Effector memory CD4-positive, alpha-beta T cell (primary cell): ENCODE measurements around the gene CSPG4.

ENCODE experiments used
- DNase-seq, 3 donors: peaks; one replicate each; pipeline ENCODE4 v3.0.0-alpha.2; 2020
- H3K27ac ChIP-seq: 2 replicates; pipeline ENCODE4 v1.7.0; 2013; ENCODE audit warnings: mild to moderate bottlenecking, low read length, moderate library complexity; ENCODE audit not compliant: insufficient read depth, poor library complexity, severe bottlenecking
- H3K27me3 ChIP-seq: replicated peaks from 2 replicates; pipeline ENCODE4 v1.7.0; 2013; ENCODE audit warnings: mild to moderate bottlenecking, low read length; ENCODE audit not compliant: insufficient read depth, control insufficient read depth, poor library complexity, severe bottlenecking
- H3K36me3 ChIP-seq: 2 replicates; pipeline ENCODE4 v1.7.0; 2013; ENCODE audit warnings: mild to moderate bottlenecking, low read length, moderate library complexity; ENCODE audit not compliant: control insufficient read depth, insufficient read depth
- H3K4me1 ChIP-seq: 2 replicates; pipeline ENCODE4 v1.7.0; 2013; ENCODE audit warnings: low read length, mild to moderate bottlenecking; ENCODE audit not compliant: control insufficient read depth, insufficient read depth, poor library complexity, severe bottlenecking
- H3K4me3 ChIP-seq: 2 replicates; pipeline ENCODE4 v1.7.0; 2013; ENCODE audit warnings: low read length, low read depth, mild to moderate bottlenecking; ENCODE audit not compliant: insufficient read depth, poor library complexity, severe bottlenecking
- H3K9me3 ChIP-seq: 2 replicates; pipeline ENCODE4 v1.7.0; 2013; ENCODE audit warnings: mild to moderate bottlenecking, low read length, moderate library complexity; ENCODE audit not compliant: control insufficient read depth

CSPG4 gene

GRCh38 chr15:75676688-75677464 lies 35.8 kb downstream of the CSPG4 start:
- no peaks in the 10 kb centered on the region for H3K9me3 ChIP-seq
- H3K4me1 ChIP-seq, result no peaks in the 10 kb centered on the region
- DNase-seq, result no peak
- no peaks in the 10 kb centered on the region for H3K36me3 ChIP-seq
- H3K27ac ChIP-seq, result no peak overlapping the region
- H3K27me3 ChIP-seq, result no peaks in the 10 kb centered on the region
- H3K4me3 ChIP-seq, result no peak overlapping the region

- H3K27me3 ChIP-seq, result no peaks in the 10 kb centered on the region
- H3K4me1 ChIP-seq, result no peaks in the 10 kb centered on the region
- H3K27ac ChIP-seq, result no peak overlapping the region
- no peak overlapping the region for H3K4me3 ChIP-seq
- H3K9me3 ChIP-seq, result no peaks in the 10 kb centered on the region
- no peak for DNase-seq
- H3K36me3 ChIP-seq, result no peaks in the 10 kb centered on the region
These were observed 36.9 kb downstream of the CSPG4 start for GRCh38 chr15:75675579-75676404.

GRCh38 chr15:75674366-75674765 lies 38.3 kb downstream of the CSPG4 start:
- no peaks in the 10 kb centered on the region for H3K4me1 ChIP-seq
- H3K27me3 ChIP-seq, result no peaks in the 10 kb centered on the region
- no peak overlapping the region for H3K4me3 ChIP-seq
- H3K36me3 ChIP-seq, result no peaks in the 10 kb centered on the region
- no peaks in the 10 kb centered on the region for H3K9me3 ChIP-seq
- no peak for DNase-seq
- no peak overlapping the region for H3K27ac ChIP-seq

GRCh38 chr15:75673426-75674235 lies 39.0 kb downstream of the CSPG4 start:
- no peaks in the 10 kb centered on the region for H3K9me3 ChIP-seq
- no peaks in the 10 kb centered on the region for H3K4me1 ChIP-seq
- no peak overlapping the region for H3K27ac ChIP-seq
- H3K4me3 ChIP-seq, result no peak overlapping the region
- H3K36me3 ChIP-seq, result no peaks in the 10 kb centered on the region
- no peak for DNase-seq
- H3K27me3 ChIP-seq, result no peaks in the 10 kb centered on the region

GRCh38 chr15:75672646-75673425 lies 39.8 kb downstream of the CSPG4 start:
- H3K27ac ChIP-seq, result no peak overlapping the region
- H3K4me3 ChIP-seq, result no peak overlapping the region

GRCh38 chr15:75671730-75672602 lies 40.7 kb downstream of the CSPG4 start:
- no peak for DNase-seq
- Histone ChIP-seq H3K9me3 (no peaks in the 10 kb centered on the region), H3K36me3 (no peaks in the 10 kb centered on the region), H3K27ac (no peak overlapping the region), H3K4me3 (no peak overlapping the region), H3K27me3 (no peaks in the 10 kb centered on the region), H3K4me1 (no peaks in the 10 kb centered on the region)

More at GRCh38 chr15:75672646-75673425, 39.8 kb downstream of the CSPG4 start:
- no peaks in the 10 kb centered on the region for H3K36me3 ChIP-seq
- no peaks in the 10 kb centered on the region for H3K9me3 ChIP-seq
- DNase-seq, result no peak
- H3K27me3 ChIP-seq, result no peaks in the 10 kb centered on the region
- no peaks in the 10 kb centered on the region for H3K4me1 ChIP-seq

- DNase-seq, result no peak
- Histone ChIP-seq H3K4me1 (no peaks in the 10 kb centered on the region), H3K27me3 (no peaks in the 10 kb centered on the region), H3K36me3 (no peaks in the 10 kb centered on the region), H3K27ac (no peak overlapping the region), H3K4me3 (no peak overlapping the region), H3K9me3 (no peaks in the 10 kb centered on the region)
These were observed 42.8 kb downstream of the CSPG4 start for GRCh38 chr15:75669879-75670212.

GRCh38 chr15:75669191-75669878 lies 43.3 kb downstream of the CSPG4 start:
- DNase-seq, result no peak
- no peaks in the 10 kb centered on the region for H3K4me1 ChIP-seq
- no peak overlapping the region for H3K4me3 ChIP-seq
- H3K27me3 ChIP-seq, result no peaks in the 10 kb centered on the region
- H3K27ac ChIP-seq, result no peak overlapping the region
- no peaks in the 10 kb centered on the region for H3K9me3 ChIP-seq
- H3K36me3 ChIP-seq, result no peaks in the 10 kb centered on the region
